ENCODE data around the gene JPH3.

JPH3 gene

GRCh38 chr16:87626905-87627304, 24.6 kb downstream of the JPH3 start:
- DNase-seq (ENCODE audit: low read depth), result no peak

GRCh38 chr16:87627542-87628245, 25.4 kb downstream of the JPH3 start:
- no peak for DNase-seq (ENCODE audit: low read depth)

GRCh38 chr16:87628246-87628923, 26.1 kb downstream of the JPH3 start:
- DNase-seq (ENCODE audit: low read depth), result no peak

- DNase-seq (ENCODE audit: low read depth), result peak; percentile 50
These were observed 26.6 kb downstream of the JPH3 start for GRCh38 chr16:87628940-87629339.

GRCh38 chr16:87631067-87631466, 28.8 kb downstream of the JPH3 start:
- no peak for DNase-seq (ENCODE audit: low read depth)

- DNase-seq (ENCODE audit: low read depth), result no peak
These were observed 32.1 kb downstream of the JPH3 start for GRCh38 chr16:87634411-87634810.

GRCh38 chr16:87635541-87636049, 33.3 kb downstream of the JPH3 start:
- peak; percentile 31 for DNase-seq (ENCODE audit: low read depth)

- DNase-seq (ENCODE audit: low read depth), result peak; percentile 82
These were observed 33.9 kb downstream of the JPH3 start for GRCh38 chr16:87636050-87636684.

- DNase-seq (ENCODE audit: low read depth), result no peak
These were observed 34.4 kb downstream of the JPH3 start for GRCh38 chr16:87636741-87637140.

- DNase-seq (ENCODE audit: low read depth), result no peak
These were observed 35.0 kb downstream of the JPH3 start for GRCh38 chr16:87637357-87637756.

GRCh38 chr16:87638736-87639135, 36.4 kb downstream of the JPH3 start:
- no peak for DNase-seq (ENCODE audit: low read depth)

- no peak for DNase-seq (ENCODE audit: low read depth)
These were observed 39.4 kb downstream of the JPH3 start for GRCh38 chr16:87641721-87642120.

- DNase-seq (ENCODE audit: low read depth), result no peak
These were observed 40.2 kb downstream of the JPH3 start for GRCh38 chr16:87642491-87642890.

GRCh38 chr16:87644186-87644585, 41.9 kb downstream of the JPH3 start:
- no peak for DNase-seq (ENCODE audit: low read depth)

- no peak for DNase-seq (ENCODE audit: low read depth)
These were observed 42.3 kb downstream of the JPH3 start for GRCh38 chr16:87644596-87644995.

GRCh38 chr16:87645802-87646201, 43.5 kb downstream of the JPH3 start:
- no peak for DNase-seq (ENCODE audit: low read depth)

GRCh38 chr16:87647431-87648185, 45.3 kb downstream of the JPH3 start:
- DNase-seq (ENCODE audit: low read depth), result no peak

- no peak for DNase-seq (ENCODE audit: low read depth)
These were observed 45.9 kb downstream of the JPH3 start for GRCh38 chr16:87648236-87648635.

GRCh38 chr16:87648698-87649487, 46.6 kb downstream of the JPH3 start:
- no peak for DNase-seq (ENCODE audit: low read depth)

- DNase-seq (ENCODE audit: low read depth), result no peak
These were observed 50.1 kb downstream of the JPH3 start for GRCh38 chr16:87652386-87652785.

GRCh38 chr16:87652799-87653198, 50.5 kb downstream of the JPH3 start:
- DNase-seq (ENCODE audit: low read depth), result no peak

GRCh38 chr16:87653234-87653633, 50.9 kb downstream of the JPH3 start:
- DNase-seq (ENCODE audit: low read depth), result no peak
